Vagina (tissue), 2 donors: Measurements from ENCODE around the gene MPPED2. TPM values are rescaled to one million over a fixed set of nuclear protein-coding genes. Genes with fewer than 3 reads are reported as not detected.
A peak's percentile ranks its signal among the peaks of the same experiment; 100 is the strongest.

Experiments used
- DNase-seq, 2 donors: peaks; one replicate each; pipeline ENCODE4 v3.0.0-alpha.2; 2017; ENCODE audit errors: extremely low spot score in 2 of 2
- H3K27ac ChIP-seq: fragments of 200-600 bp; sonication (generic); one replicate; pipeline ENCODE4 v1.5.1; 2019
- H3K27me3 ChIP-seq: fragments of 200-600 bp; sonication (generic); one replicate; pipeline ENCODE4 v1.5.1; 2019
- H3K36me3 ChIP-seq, 2 donors: fragments of 200-600 bp; sonication (generic); one replicate each; pipeline ENCODE4 v1.5.1; 2017 to 2019
- H3K4me1 ChIP-seq: fragments of 200-600 bp; sonication (generic); one replicate; pipeline ENCODE4 v1.5.1; 2019
- H3K4me3 ChIP-seq, 2 donors: fragments of 200-600 bp; sonication (generic); 1 replicate in 1 of 2; 2 replicates in 1 of 2; pipeline ENCODE4 v1.5.1; 2016 to 2019
- H3K9me3 ChIP-seq: fragments of 200-600 bp; sonication (generic); one replicate; pipeline ENCODE4 v1.5.1; 2019
- POLR2A ChIP-seq, 2 donors: fragments of 450-650 bp; IDR thresholded peaks; one replicate each; pipeline ENCODE4 v1.6.1; 2017; ENCODE audit warnings: antibody characterized with exemption in 2 of 2, mild to moderate bottlenecking in 2 of 2, moderate library complexity in 2 of 2
- POLR2AphosphoS5 ChIP-seq, 2 donors: sonication (generic); formaldehyde crosslinking; IDR thresholded peaks; one replicate each; pipeline ENCODE4 v1.9.0; 2017; ENCODE audit warnings: antibody characterized with exemption in 2 of 2, mild to moderate bottlenecking in 2 of 2, low read depth in 1 of 2; ENCODE audit not compliant: insufficient read depth in 1 of 2
- intact Hi-C: fragments of 100-400 bp; cut with DNase I; formaldehyde crosslinking; loops from one replicate; pipeline ENCODE4 v1.15.1; 2023
- total RNA-seq: library from RNA; depleted of rRNA; stranded (reverse); fragments of >200 nt; gene quantifications from one replicate; pipeline ENCODE4 v1.2.3, GENCODE V29; 2016
- TF ChIP-seq, protein P1 (sequence below), 3 experiments: fragments of 450-650 bp in 2 of 3; fragments of 200-600 bp in 1 of 3; sonication (generic) in 1 of 3; IDR thresholded peaks; one replicate each; pipeline ENCODE4 v1.5.1; 2017 to 2019; ENCODE audit warnings: antibody characterized with exemption in 3 of 3, mild to moderate bottlenecking in 2 of 3, moderate library complexity in 2 of 3

MPPED2 gene
- 4.4 TPM for total RNA-seq

DNA sequence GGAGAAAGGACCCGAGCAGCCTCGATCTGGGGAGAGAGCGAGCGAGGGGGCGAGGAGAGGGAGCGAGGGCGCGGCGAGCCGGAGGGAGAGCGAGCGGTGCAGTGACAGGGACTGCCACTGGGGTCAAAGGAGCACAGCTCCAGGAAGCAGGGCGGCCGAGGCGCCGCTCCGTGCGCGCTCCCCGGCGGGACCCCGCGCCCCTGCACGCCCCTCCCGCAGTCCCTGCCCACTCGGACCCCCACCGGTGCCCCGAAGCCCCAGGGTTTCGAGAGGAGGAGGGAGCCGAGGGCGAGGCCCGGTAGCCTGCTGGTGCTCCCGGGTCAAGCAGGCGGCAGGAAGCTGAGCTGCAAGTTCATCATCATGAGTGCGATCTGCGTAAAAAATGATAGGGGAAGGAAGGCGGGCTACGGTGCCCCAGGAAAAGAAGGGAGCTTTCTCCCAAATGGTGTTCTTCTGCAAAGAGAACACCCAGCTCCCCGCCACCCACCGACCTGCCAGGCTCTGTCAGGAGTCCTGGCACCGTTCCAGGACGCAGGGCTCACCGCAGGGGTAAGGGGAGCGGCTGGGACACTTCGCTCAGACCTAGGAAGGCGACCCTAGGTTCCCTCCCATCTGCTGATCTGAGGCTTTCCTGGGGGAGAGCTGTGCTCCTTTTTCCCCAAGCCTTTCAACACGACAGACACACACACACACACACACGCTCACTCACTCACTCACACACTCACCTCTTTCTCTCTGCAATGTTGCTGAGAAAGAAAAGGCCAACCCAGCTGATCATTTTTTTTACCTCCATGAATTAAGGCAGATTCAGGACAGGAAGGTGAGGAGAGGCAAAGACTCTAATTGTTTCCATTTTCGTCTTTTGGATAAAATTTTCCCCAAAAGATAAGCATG, at the start of gene MPPED2:
TSS of gene MPPED2 (minus strand) at position 103 of the 894 bp plus-strand sequence. CDS start 5,980 bp downstream, outside the sequence.
- no peak for TF ChIP-seq POLR2AphosphoS5 (IDR thresholded peaks at IDR 0.05; ENCODE audit: insufficient read depth in 1 of 2, low read depth in 1 of 2)
- no peak for TF ChIP-seq POLR2A (IDR thresholded peaks at IDR 0.05)
- TF ChIP-seq, protein P1, sequence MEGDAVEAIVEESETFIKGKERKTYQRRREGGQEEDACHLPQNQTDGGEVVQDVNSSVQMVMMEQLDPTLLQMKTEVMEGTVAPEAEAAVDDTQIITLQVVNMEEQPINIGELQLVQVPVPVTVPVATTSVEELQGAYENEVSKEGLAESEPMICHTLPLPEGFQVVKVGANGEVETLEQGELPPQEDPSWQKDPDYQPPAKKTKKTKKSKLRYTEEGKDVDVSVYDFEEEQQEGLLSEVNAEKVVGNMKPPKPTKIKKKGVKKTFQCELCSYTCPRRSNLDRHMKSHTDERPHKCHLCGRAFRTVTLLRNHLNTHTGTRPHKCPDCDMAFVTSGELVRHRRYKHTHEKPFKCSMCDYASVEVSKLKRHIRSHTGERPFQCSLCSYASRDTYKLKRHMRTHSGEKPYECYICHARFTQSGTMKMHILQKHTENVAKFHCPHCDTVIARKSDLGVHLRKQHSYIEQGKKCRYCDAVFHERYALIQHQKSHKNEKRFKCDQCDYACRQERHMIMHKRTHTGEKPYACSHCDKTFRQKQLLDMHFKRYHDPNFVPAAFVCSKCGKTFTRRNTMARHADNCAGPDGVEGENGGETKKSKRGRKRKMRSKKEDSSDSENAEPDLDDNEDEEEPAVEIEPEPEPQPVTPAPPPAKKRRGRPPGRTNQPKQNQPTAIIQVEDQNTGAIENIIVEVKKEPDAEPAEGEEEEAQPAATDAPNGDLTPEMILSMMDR (IDR thresholded peaks at IDR 0.05) = peak in 1 of 3 experiments; percentile 30
- Histone ChIP-seq H3K4me3 (peak within 1 kb of the TSS; percentile 57 to 58), H3K27ac (peak within 1 kb of the TSS; percentile 87), H3K27me3 (no peaks in the 10 kb centered on the region), H3K4me1 (peaks cover 13% of the 10 kb centered on the region), H3K9me3 (no peaks in the 10 kb centered on the region), H3K36me3 (no peaks in the 10 kb centered on the region)
- no peak for DNase-seq
- intact Hi-C loops = no loop called here

GRCh38 chr11:30635401-30635989, 49.3 kb upstream of the MPPED2 start:
- Histone ChIP-seq H3K27me3 (no peaks in the 10 kb centered on the region), H3K9me3 (no peaks in the 10 kb centered on the region), H3K4me3 (no peak overlapping the region), H3K36me3 (no peaks in the 10 kb centered on the region), H3K27ac (no peak overlapping the region), H3K4me1 (no peaks in the 10 kb centered on the region)
- intact Hi-C loops = no loop called here
- DNase-seq = no peak
- TF ChIP-seq POLR2AphosphoS5 (IDR thresholded peaks at IDR 0.05; ENCODE audit: insufficient read depth in 1 of 2, low read depth in 1 of 2) (no peak), POLR2A (IDR thresholded peaks at IDR 0.05) (no peak)
- TF ChIP-seq, protein P1 (IDR thresholded peaks at IDR 0.05) = no peak

DNA sequence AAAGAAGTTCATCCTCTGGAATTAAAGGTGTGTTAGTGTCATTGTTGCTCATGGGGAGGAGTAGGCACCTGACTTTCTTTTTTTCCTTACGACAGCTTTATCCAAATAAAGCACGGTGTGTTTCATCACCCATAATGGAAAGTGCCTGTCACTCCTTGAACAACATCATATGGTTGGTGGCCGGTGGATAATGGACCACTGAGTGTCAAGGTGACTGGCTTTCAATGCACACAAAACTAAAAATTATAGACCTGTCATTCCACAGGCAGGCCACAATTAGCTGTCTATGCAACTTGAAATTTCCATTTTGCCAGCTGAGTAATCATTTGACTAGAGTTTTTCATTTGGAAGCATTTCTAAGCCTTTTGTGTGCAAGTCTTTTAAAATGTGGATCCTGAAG, 45.0 kb upstream of the MPPED2 start:
- intact Hi-C loops = no loop called here
- no peak for DNase-seq
- no peaks in the 10 kb centered on the region for H3K36me3 ChIP-seq
- H3K27ac ChIP-seq = no peak overlapping the region
- H3K27me3 ChIP-seq = no peaks in the 10 kb centered on the region
- H3K4me3 ChIP-seq = no peak overlapping the region
- TF ChIP-seq, protein P1 (IDR thresholded peaks at IDR 0.05) = no peak
- TF ChIP-seq POLR2A (IDR thresholded peaks at IDR 0.05) (no peak), POLR2AphosphoS5 (IDR thresholded peaks at IDR 0.05; ENCODE audit: insufficient read depth in 1 of 2, low read depth in 1 of 2) (no peak)
- no peaks in the 10 kb centered on the region for H3K4me1 ChIP-seq
- H3K9me3 ChIP-seq = no peaks in the 10 kb centered on the region

DNA sequence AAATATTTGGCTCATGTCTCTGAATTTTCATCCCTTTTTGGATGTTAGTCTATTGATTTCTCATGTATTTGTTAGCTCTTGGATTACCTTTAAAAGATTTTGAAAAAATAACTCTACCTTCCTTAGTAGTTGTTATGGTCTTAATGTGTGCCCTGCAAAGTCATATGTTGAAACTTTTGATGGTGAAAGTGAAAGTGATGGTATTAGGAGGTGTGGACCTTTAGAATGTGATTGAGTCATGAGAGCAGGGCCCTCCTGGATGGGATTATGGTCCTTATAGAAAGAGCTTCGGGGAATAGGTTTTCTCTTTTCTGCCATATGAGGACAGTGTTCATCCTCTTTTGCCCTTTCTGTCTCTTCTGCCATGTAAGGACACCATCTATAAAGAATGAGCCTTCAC, 33.6 kb upstream of the MPPED2 start:
- no peaks in the 10 kb centered on the region for H3K27me3 ChIP-seq
- H3K36me3 ChIP-seq = no peaks in the 10 kb centered on the region
- DNase-seq = no peak
- no peak overlapping the region for H3K27ac ChIP-seq
- no peaks in the 10 kb centered on the region for H3K4me1 ChIP-seq
- no peak for TF ChIP-seq POLR2AphosphoS5 (IDR thresholded peaks at IDR 0.05; ENCODE audit: insufficient read depth in 1 of 2, low read depth in 1 of 2)
- TF ChIP-seq, protein P1 (IDR thresholded peaks at IDR 0.05) = no peak
- TF ChIP-seq POLR2A (IDR thresholded peaks at IDR 0.05) = no peak
- no peaks in the 10 kb centered on the region for H3K9me3 ChIP-seq
- H3K4me3 ChIP-seq = no peak overlapping the region
- intact Hi-C loops = no loop called here

DNA sequence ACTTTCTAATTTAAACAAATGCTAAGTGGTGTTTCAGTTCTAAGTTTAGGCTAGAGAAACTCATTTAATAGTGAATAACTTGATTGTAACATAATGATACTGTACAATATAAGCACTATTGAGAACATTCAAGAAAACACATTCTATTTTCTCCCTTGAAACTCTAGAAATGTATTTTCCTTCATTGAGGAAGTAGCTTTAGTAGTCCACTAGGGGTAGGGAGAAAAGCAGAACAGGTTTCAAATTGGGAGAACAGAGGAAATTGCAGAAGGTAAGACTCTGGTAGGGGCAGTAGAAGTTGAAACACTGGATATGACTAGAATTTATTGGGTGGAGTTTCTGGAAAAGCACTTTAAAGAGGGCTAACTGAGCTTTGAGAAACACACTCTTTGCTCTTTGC, 31.6 kb upstream of the MPPED2 start:
- no peaks in the 10 kb centered on the region for H3K9me3 ChIP-seq
- intact Hi-C loops = no loop called here
- no peak overlapping the region for H3K27ac ChIP-seq
- TF ChIP-seq, protein P1 (IDR thresholded peaks at IDR 0.05) = no peak
- no peak for TF ChIP-seq POLR2A (IDR thresholded peaks at IDR 0.05)
- no peak for TF ChIP-seq POLR2AphosphoS5 (IDR thresholded peaks at IDR 0.05; ENCODE audit: insufficient read depth in 1 of 2, low read depth in 1 of 2)
- DNase-seq = no peak
- no peak overlapping the region for H3K4me3 ChIP-seq
- no peaks in the 10 kb centered on the region for H3K27me3 ChIP-seq
- no peaks in the 10 kb centered on the region for H3K4me1 ChIP-seq
- H3K36me3 ChIP-seq = no peaks in the 10 kb centered on the region
